Thyroid gland (tissue), 4 donors: ENCODE results near the gene FASTKD3. TPM values are rescaled to one million over a fixed set of nuclear protein-coding genes. Genes with fewer than 3 reads are reported as not detected.

Source experiments
- DNase-seq, 2 donors: peaks; one replicate each; pipeline ENCODE4 v3.0.0-alpha.2; 2019
- H3K27ac ChIP-seq, 3 donors: fragments of 200-600 bp; sonication (generic); 1 replicate in 2 of 3; 2 replicates in 1 of 3; pipeline ENCODE4 v1.5.1; 2016 to 2019; ENCODE audit warnings: mild to moderate bottlenecking in 1 of 3, moderate library complexity in 1 of 3
- H3K27me3 ChIP-seq: fragments of 200-600 bp; sonication (generic); one replicate; pipeline ENCODE4 v1.5.1; 2019
- H3K36me3 ChIP-seq, 2 donors: fragments of 200-600 bp; sonication (generic); one replicate each; pipeline ENCODE4 v1.5.1; 2016 to 2019
- H3K4me1 ChIP-seq, 2 donors: fragments of 200-600 bp; sonication (generic); one replicate each; pipeline ENCODE4 v1.5.1; 2017 to 2019
- H3K4me3 ChIP-seq, 3 donors: fragments of 200-600 bp; sonication (generic); replicated peaks in 1 of 3; 1 replicate in 2 of 3; 2 replicates in 1 of 3; pipeline ENCODE4 v1.5.1; 2016; ENCODE audit warnings: mild to moderate bottlenecking in 1 of 3
- H3K9me3 ChIP-seq: fragments of 200-600 bp; sonication (generic); one replicate; pipeline ENCODE4 v1.5.1; 2017
- POLR2A ChIP-seq, 2 donors: fragments of 450-650 bp; IDR thresholded peaks; one replicate each; pipeline ENCODE4 v1.6.1; 2017; ENCODE audit warnings: antibody characterized with exemption in 2 of 2, mild to moderate bottlenecking in 2 of 2, moderate library complexity in 1 of 2
- WGBS, 2 donors: methylation state at CpG; one replicate each; pipeline ENCODE4 v1.1.5; 2017; 5-methylcytosine and 5-hydroxymethylcytosine counted together
- intact Hi-C: fragments of 100-400 bp; cut with DNase I; formaldehyde crosslinking; loops from one replicate; pipeline ENCODE4 v1.15.1; 2023
- total RNA-seq, 4 donors: library from RNA; depleted of rRNA; stranded (reverse); fragments of >200 nt; gene quantifications; one replicate each; pipeline ENCODE4 v1.2.3, GENCODE V29; 2016
- TF ChIP-seq, protein P1 (sequence below), 6 experiments: fragments of 200-600 bp in 3 of 6; fragments of 450-650 bp in 3 of 6; sonication (generic) in 3 of 6; IDR thresholded peaks; one replicate each; pipeline ENCODE4 v1.5.1; 2016 to 2019; ENCODE audit warnings: antibody characterized with exemption in 6 of 6, mild to moderate bottlenecking in 2 of 6, inconsistent platforms in 1 of 6, moderate library complexity in 1 of 6

Gene FASTKD3
- total RNA-seq, 4 donors from 2014 or later, result 8.7 to 16.0 (median 13.3) TPM

GRCh38 chr5:7842531-7842930 lies 26.3 kb downstream of the FASTKD3 start:
- H3K4me1 ChIP-seq, result peaks cover 0 to 3% of the 10 kb centered on the region in 2 donors
- TF ChIP-seq, protein P1, sequence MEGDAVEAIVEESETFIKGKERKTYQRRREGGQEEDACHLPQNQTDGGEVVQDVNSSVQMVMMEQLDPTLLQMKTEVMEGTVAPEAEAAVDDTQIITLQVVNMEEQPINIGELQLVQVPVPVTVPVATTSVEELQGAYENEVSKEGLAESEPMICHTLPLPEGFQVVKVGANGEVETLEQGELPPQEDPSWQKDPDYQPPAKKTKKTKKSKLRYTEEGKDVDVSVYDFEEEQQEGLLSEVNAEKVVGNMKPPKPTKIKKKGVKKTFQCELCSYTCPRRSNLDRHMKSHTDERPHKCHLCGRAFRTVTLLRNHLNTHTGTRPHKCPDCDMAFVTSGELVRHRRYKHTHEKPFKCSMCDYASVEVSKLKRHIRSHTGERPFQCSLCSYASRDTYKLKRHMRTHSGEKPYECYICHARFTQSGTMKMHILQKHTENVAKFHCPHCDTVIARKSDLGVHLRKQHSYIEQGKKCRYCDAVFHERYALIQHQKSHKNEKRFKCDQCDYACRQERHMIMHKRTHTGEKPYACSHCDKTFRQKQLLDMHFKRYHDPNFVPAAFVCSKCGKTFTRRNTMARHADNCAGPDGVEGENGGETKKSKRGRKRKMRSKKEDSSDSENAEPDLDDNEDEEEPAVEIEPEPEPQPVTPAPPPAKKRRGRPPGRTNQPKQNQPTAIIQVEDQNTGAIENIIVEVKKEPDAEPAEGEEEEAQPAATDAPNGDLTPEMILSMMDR (IDR thresholded peaks at IDR 0.05), result no peak
- no peak for TF ChIP-seq POLR2A (IDR thresholded peaks at IDR 0.05)
- H3K27ac ChIP-seq, result no peak overlapping the region
- no peaks in the 10 kb centered on the region for H3K9me3 ChIP-seq
- H3K36me3 ChIP-seq, result no peaks in the 10 kb centered on the region
- no peak for DNase-seq
- WGBS, 2 donors, result 74 to 82% methylated on average over 2 of the region's 2 CpGs
- H3K27me3 ChIP-seq, result no peaks in the 10 kb centered on the region
- intact Hi-C loops, result no loop called here
- no peak overlapping the region for H3K4me3 ChIP-seq

DNA sequence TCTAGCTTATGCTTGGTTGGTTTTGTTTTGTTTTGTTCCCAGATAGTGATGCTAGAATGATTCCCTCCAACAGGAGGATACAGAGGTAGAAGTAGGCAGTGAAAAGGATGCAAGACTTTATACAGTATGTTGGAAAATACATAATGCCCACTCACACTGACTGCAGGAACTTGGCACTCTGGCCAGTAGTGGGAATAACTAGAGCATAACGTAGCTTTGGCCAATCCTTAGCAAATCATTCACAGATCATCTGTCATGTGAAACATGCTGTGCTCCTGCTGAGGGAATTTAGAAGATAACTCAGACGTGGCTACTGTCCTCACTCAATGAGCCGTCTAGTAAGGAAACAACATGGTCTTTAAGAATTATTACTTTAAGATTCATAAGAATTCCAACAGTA lies 31.4 kb downstream of the FASTKD3 start:
- Histone ChIP-seq H3K36me3 (no peaks in the 10 kb centered on the region), H3K4me1 (peaks cover 0 to 8% of the 10 kb centered on the region in 2 donors), H3K9me3 (no peaks in the 10 kb centered on the region), H3K4me3 (no peak overlapping the region), H3K27me3 (no peaks in the 10 kb centered on the region), H3K27ac (no peak overlapping the region)
- no peak for TF ChIP-seq POLR2A (IDR thresholded peaks at IDR 0.05)
- TF ChIP-seq, protein P1 (IDR thresholded peaks at IDR 0.05), result no peak
- 25 to 36% methylated on average over 3 of the region's 3 CpGs for WGBS, 2 donors
- intact Hi-C loops, result no loop called here
- no peak for DNase-seq

DNA sequence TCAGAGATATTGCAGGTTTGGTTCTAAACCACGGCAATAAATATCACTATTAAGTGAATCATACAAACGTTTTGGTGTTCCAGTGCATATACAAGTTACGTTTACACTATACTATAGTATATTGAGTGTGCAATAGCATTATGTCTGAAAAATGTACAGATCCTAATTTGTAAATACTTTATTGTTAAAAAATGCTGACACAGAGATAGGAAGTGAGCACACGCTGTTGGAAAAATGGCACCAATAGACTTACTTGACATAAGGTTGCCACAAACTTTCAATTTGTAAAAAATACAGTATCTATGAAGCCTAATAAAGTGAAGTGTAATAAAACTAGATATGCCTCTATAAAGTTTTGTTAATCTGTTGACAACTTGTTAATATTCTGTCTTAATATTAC lies 33.8 kb downstream of the FASTKD3 start:
- H3K36me3 ChIP-seq, result no peaks in the 10 kb centered on the region
- intact Hi-C loops, result no loop called here
- H3K9me3 ChIP-seq, result no peaks in the 10 kb centered on the region
- no peak for TF ChIP-seq POLR2A (IDR thresholded peaks at IDR 0.05)
- TF ChIP-seq, protein P1 (IDR thresholded peaks at IDR 0.05), result no peak
- H3K27ac ChIP-seq, result no peak overlapping the region
- no peak overlapping the region for H3K4me3 ChIP-seq
- no peaks in the 10 kb centered on the region for H3K27me3 ChIP-seq
- H3K4me1 ChIP-seq, result peaks cover 0 to 8% of the 10 kb centered on the region in 2 donors
- no peak for DNase-seq
- WGBS, 2 donors, result 92% methylated on average over 4 of the region's 4 CpGs

DNA sequence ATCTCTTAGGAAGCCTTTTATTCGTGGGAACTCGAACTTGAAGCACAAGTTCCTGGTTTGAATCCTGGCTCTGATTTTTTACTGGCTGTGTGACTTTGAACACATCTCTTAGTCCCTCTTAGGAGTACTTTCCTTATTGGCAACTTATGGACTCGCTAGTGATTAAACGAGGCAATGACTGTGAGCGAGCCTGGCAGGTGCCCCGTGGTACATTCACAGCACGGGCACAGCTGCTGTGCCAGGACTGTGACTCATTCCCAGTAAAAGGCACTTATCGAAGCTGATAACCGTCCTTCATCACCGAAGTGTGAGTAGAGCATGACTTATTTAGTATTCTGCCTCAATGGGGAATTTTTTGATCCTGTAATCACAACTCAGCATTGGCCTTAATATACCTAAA lies 40.6 kb downstream of the FASTKD3 start:
- no peaks in the 10 kb centered on the region for H3K9me3 ChIP-seq
- no peak overlapping the region for H3K4me3 ChIP-seq
- H3K4me1 ChIP-seq, result no peaks in the 10 kb centered on the region
- intact Hi-C loops, result no loop called here
- no peaks in the 10 kb centered on the region for H3K27me3 ChIP-seq
- H3K27ac ChIP-seq, result no peak overlapping the region
- TF ChIP-seq POLR2A (IDR thresholded peaks at IDR 0.05), result no peak
- TF ChIP-seq, protein P1 (IDR thresholded peaks at IDR 0.05), result no peak
- H3K36me3 ChIP-seq, result no peaks in the 10 kb centered on the region
- DNase-seq, result no peak
- 88 to 90% methylated on average over 10 of the region's 10 CpGs for WGBS, 2 donors

- H3K9me3 ChIP-seq, result no peaks in the 10 kb centered on the region
- no peak overlapping the region for H3K4me3 ChIP-seq
- H3K36me3 ChIP-seq, result no peaks in the 10 kb centered on the region
- no peak overlapping the region for H3K27ac ChIP-seq
- DNase-seq, result no peak
- WGBS, 2 donors, result 65 to 72% methylated on average over 6 of the region's 6 CpGs
- intact Hi-C loops, result no loop called here
- H3K4me1 ChIP-seq, result no peaks in the 10 kb centered on the region
- no peak for TF ChIP-seq POLR2A (IDR thresholded peaks at IDR 0.05)
- TF ChIP-seq, protein P1 (IDR thresholded peaks at IDR 0.05), result no peak
- no peaks in the 10 kb centered on the region for H3K27me3 ChIP-seq
These were observed 41.2 kb downstream of the FASTKD3 start for GRCh38 chr5:7827610-7828009.
